NCI-H1048 (cell line): ENCODE results near the gene IL17RC.
"Not testable (repeated sequence)": the region's sequence is repeated elsewhere in the genome, so short reads cannot be mapped to it uniquely, and the experiment has no call there.

Experiments
- DNase-seq: peaks from one replicate; lab custom pipeline; 2025; lab: John Stamatoyannopoulos, UW

Gene IL17RC

DNA sequence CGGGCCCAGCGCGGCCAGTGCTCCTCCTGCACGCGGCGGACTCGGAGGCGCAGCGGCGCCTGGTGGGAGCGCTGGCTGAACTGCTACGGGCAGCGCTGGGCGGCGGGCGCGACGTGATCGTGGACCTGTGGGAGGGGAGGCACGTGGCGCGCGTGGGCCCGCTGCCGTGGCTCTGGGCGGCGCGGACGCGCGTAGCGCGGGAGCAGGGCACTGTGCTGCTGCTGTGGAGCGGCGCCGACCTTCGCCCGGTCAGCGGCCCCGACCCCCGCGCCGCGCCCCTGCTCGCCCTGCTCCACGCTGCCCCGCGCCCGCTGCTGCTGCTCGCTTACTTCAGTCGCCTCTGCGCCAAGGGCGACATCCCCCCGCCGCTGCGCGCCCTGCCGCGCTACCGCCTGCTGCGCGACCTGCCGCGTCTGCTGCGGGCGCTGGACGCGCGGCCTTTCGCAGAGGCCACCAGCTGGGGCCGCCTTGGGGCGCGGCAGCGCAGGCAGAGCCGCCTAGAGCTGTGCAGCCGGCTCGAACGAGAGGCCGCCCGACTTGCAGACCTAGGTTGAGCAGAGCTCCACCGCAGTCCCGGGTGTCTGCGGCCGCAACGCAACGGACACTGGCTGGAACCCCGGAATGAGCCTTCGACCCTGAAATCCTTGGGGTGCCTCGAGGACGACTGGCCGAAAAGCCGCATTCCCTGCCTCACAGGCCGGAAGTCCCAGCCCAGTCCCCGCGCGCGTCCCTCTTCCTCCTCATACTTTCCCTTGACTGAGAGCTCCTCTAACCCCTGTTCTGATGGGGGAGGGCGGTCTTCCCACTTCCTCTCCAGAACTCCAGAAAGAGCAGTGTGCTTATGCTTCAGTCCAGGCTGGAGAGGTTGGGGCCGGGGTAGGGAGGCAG, 1.4 kb upstream of the IL17RC start:
- no peak for DNase-seq

DNA sequence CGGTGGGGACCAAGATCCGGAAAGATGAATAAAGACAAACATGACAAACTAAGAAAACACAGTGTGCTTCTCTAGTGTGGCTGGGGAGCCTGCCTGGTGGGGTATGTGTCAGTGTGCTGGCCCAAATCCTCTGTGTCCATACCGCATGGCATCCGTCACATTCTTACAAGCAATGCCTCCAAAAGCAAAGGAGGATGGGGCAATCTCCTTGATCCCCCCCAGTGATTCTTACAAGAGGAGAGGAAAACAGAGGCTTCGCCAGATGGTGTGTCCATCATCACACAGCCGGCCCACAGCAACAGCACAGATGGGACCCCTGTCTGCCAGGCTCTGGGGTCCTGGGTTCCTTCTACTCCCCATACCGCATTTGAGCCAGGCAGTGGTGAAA, 558 bp upstream of the IL17RC start:
- DNase-seq, result no peak

GRCh38 chr3:9917820-9918219, 922 bp downstream of the IL17RC start:
- DNase-seq, result no peak

DNA sequence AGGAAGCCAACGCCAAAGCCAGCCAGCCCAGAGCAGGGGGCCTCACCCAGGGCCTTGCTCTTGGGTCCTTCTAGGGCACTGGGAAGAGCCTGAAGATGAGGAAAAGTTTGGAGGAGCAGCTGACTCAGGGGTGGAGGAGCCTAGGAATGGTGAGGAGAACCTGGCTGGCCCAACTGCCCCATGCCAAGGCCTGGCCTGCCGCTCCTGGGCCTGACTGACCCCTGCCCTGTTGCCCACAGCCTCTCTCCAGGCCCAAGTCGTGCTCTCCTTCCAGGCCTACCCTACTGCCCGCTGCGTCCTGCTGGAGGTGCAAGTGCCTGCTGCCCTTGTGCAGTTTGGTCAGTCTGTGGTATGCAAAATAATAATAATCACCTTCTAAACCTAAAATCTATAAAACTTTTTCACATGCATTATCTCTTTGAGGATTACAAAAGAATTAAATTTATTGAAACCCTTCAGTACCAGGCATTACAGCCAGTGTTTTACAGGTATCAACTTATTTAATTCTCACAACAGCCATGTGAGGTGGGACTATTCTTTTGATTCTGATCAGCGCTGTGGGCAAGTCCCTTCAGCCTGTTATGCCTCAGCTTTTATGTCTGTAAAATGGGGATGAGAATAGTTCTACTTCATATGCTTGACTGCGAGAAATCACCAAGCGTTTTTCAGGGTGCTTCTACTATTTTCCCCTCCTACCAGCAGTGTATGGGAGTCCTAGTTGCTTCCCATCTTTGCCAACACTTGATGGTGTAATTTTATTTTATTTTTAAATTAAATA, 1.6 kb downstream of the IL17RC start:
- no peak for DNase-seq

- DNase-seq, result no peak
These were observed 11.3 kb downstream of the IL17RC start for GRCh38 chr3:9928158-9928557.

GRCh38 chr3:9930804-9931418, 14.0 kb downstream of the IL17RC start:
- DNase-seq, result no peak

DNA sequence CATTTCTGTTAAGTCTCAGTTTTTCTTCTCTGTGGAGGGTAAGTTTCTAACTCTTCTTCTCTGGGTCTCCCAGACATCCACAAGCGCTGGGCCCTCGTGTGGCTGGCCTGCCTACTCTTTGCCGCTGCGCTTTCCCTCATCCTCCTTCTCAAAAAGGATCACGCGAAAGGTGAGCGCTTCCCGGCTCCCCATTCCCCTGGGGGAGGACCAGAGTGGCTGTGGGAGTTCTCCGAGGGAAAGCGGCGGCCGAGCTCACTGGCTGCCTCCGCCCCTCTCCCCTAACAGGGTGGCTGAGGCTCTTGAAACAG, 15.6 kb downstream of the IL17RC start:
- DNase-seq, result no peak

DNA sequence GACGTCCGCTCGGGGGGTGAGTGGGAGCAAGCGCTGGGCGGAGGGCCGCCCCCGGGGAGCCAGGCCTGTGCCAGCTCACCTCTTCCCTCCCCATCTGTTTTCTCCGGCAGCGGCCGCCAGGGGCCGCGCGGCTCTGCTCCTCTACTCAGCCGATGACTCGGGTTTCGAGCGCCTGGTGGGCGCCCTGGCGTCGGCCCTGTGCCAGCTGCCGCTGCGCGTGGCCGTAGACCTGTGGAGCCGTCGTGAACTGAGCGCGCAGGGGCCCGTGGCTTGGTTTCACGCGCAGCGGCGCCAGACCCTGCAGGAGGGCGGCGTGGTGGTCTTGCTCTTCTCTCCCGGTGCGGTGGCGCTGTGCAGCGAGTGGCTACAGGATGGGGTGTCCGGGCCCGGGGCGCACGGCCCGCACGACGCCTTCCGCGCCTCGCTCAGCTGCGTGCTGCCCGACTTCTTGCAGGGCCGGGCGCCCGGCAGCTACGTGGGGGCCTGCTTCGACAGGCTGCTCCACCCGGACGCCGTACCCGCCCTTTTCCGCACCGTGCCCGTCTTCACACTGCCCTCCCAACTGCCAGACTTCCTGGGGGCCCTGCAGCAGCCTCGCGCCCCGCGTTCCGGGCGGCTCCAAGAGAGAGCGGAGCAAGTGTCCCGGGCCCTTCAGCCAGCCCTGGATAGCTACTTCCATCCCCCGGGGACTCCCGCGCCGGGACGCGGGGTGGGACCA, 16.1 kb downstream of the IL17RC start:
- DNase-seq, result peak; percentile 63

DNA sequence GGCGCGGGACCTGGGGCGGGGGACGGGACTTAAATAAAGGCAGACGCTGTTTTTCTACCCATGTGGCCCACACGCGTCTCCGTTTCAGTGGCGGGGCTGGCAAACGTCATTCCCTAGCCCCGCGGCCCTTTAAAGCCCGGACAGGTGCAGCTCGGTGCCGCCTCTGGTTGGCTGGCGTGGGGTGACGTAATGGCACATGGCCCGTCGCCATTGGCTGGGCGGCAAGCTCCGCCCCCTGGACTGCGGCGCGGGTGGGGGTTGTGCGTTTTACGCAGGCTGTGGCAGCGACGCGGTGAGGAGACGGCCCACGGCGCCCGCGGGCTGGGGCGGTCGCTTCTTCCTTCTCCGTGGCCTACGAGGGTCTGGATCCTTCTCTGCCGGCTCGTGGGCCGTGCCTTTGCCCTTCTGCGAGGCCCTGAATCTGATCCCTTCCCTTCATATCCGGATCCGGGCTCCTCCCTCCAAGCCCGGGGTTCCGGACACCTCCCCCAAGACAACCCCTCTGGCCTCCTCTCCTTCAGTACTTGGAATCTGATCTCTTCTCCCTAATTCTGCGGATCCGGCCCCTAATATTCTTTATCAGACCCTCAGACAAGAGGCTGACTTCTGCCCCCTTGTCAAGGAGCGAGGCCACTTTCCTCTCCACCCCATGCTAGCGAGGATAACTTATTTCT, 16.8 kb downstream of the IL17RC start, which contains the start of gene CRELD1:
TSS of gene CRELD1 (plus strand) at position 274 of the 674 bp plus-strand sequence. CDS start 605 bp downstream, outside the sequence.
- peak; percentile 93 for DNase-seq

GRCh38 chr3:9934235-9934621, 17.3 kb downstream of the IL17RC start:
- DNase-seq, result no peak

GRCh38 chr3:9934993-9935392, 18.1 kb downstream of the IL17RC start:
- DNase-seq, result no peak

DNA sequence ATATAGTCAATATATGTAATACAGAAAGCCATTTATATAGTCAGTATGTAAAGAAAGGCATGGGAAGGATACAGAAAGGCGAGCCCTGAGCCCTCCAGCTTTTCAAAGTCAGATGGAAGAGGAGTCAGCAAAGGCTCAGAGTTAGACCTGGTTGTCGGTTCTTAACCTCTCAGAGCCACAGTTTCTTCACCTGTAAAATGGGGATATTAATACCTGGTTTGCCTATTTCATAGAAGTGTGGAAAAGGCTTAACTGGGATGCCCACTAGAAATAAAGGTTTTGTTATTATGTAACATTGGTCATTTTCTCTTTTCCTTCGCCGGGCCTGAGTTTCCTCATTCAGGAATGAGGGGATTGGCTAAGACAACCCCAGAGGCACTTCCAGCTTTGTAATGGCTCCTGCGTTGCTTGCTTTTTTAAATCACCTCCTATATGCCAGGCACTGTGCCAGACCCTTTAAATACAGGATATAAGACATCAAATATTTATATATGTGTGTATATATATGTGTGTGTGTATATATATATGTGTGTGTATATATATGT, 19.1 kb downstream of the IL17RC start:
- no peak for DNase-seq

DNA sequence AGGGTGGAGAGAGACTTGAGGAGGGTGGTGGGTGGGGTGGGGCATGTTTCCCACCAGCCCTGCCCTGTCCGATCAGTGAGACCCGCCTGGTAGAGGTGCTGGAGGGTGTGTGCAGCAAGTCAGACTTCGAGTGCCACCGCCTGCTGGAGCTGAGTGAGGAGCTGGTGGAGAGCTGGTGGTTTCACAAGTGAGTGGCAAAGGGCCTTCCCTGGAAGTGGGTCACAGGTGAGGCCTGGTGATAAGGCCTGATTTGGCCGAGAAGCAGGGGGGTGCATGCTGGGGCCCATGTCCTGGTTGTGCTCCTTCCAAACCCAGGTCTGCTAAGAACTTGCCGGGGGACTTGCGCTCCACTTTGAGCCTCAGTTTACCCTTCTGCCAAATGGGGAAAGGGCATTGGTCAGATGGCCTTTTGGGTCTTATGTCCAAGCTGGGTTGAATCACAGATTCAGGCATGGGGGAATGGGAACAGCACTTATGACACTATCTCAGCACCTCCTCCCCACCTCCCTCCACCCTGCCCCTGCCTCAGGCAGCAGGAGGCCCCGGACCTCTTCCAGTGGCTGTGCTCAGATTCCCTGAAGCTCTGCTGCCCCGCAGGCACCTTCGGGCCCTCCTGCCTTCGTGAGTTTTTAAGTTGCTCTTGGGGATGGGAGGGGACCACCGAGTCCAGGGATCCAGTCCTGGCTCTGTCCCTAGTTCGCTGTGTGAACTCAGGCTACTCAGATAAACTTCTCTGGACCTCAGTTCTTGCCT, 20.8 kb downstream of the IL17RC start:
- DNase-seq, result no peak

GRCh38 chr3:9938966-9939365, 22.1 kb downstream of the IL17RC start:
- DNase-seq, result no peak

DNA sequence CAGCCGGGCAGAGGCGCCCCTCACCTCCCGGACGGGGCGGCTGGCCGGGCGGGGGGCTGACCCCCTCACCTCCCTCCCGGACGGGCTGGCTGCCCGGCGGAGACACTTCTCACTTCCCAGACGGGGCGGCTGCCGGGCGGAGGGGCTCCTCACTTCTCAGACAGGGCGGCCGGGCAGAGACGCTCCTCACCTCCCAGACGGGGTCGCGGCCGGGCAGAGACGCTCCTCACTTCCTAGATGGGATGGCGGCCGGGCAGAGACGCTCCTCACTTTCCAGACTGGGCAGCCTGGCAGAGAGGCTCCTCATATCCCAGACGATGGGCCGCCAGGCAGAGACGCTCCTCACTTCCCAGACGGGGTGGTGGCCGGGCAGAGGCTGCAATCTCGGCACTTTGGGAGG, 23.0 kb downstream of the IL17RC start:
- not testable (repeated sequence) for DNase-seq

- no peak for DNase-seq
These were observed 23.8 kb downstream of the IL17RC start for GRCh38 chr3:9940746-9941145.

GRCh38 chr3:9942164-9942563, 25.3 kb downstream of the IL17RC start:
- DNase-seq, result no peak

DNA sequence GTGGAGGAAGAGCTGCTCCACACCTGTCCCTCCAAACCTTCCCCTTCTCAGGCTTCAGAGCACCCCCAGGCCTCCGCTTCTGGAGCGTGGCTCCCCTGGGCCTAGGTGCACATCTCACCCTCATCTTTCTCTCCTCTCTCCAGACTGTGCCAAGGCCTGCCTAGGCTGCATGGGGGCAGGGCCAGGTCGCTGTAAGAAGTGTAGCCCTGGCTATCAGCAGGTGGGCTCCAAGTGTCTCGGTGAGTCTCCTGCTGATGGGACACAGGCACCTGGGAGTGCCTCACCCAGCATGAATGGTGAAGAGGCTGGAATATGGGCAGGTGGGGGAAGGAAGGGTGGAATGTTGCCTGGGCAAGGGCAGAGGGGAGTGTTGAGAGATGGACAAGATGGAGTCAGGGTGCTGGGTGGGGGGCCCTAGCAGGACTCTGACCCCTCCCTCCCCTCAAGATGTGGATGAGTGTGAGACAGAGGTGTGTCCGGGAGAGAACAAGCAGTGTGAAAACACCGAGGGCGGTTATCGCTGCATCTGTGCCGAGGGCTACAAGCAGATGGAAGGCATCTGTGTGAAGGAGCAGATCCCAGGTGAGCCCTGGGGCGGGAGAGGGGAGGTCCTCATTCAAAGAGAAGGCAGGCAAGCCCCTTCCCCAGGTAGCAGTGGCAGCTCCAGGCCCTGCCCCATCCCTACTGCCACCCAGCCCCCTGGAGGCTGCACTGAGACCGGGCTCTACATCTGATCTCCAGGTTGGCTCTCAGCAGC, 26.2 kb downstream of the IL17RC start:
- no peak for DNase-seq

DNA sequence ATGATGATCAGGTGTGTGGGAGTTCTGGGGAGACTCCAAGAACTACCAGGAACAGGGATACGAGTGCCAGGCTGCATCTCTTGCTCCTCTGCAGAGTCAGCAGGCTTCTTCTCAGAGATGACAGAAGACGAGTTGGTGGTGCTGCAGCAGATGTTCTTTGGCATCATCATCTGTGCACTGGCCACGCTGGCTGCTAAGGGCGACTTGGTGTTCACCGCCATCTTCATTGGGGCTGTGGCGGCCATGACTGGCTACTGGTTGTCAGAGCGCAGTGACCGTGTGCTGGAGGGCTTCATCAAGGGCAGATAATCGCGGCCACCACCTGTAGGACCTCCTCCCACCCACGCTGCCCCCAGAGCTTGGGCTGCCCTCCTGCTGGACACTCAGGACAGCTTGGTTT, 27.4 kb downstream of the IL17RC start:
- DNase-seq, result no peak

- no peak for DNase-seq
These were observed 28.5 kb downstream of the IL17RC start for GRCh38 chr3:9945358-9945757.
